GM04503 (cell line): Measurements from ENCODE around the gene ZNF536.

Source experiments
- DNase-seq: peaks from one replicate; pipeline ENCODE4 v3.0.0-alpha.2; 2012; ENCODE audit warnings: low read depth

Gene ZNF536

GRCh38 chr19:30566681-30567420 is 194.7 kb downstream of the ZNF536 start:
- no peak for DNase-seq

- DNase-seq: no peak
Measured at GRCh38 chr19:30567536-30568232, 195.5 kb downstream of the ZNF536 start.

GRCh38 chr19:30570194-30570593 is 198.0 kb downstream of the ZNF536 start:
- no peak for DNase-seq

DNA sequence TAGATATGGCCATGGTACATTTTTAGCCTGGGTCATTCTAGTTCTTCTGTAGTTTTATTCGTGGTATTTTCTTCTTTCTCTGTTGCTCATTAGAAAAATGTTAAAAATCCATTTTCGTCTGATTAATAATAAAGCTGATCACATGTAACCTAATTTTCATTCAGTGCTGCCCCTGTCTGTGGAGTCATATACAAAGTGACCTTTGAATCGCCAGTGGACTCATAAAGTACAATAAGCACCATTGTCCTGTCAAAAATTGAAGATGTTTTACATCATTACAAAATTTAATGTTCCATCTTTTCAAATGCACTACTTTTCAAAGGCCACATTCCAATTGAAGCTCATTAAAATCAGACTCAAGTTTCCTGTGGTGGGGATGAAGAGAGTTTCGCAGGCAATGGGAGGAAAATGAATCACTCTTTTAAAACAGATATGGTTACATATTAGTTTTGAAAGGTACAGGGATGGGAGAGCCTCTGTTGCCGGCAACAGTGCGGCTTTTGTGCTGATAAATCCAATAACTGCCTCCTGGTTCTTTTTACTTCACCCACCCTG is 205.4 kb downstream of the ZNF536 start:
- no peak for DNase-seq

- DNase-seq: no peak
Measured at GRCh38 chr19:30579419-30579818, 207.2 kb downstream of the ZNF536 start.

GRCh38 chr19:30580673-30581072 is 208.5 kb downstream of the ZNF536 start:
- DNase-seq: no peak

DNA sequence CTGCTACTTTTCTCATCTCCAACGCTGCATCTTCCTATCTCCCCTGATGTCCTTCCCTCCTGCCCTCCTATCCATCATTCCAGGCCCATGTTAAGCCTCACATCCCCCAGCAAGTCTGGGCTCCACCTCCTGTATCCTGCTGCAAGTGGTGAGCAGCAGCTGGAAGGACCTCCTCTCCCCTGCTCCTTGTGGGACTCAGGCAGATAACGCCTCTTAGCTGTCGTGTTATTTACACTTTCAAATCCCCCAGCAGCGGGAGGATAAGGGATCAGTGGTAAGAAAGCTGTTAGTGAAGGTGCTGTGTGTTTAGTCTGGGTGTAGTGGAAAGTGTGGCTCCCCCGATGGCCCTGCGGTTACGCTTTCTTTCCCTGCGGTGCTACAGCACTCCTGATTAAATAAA is 211.9 kb downstream of the ZNF536 start:
- no peak for DNase-seq

DNA sequence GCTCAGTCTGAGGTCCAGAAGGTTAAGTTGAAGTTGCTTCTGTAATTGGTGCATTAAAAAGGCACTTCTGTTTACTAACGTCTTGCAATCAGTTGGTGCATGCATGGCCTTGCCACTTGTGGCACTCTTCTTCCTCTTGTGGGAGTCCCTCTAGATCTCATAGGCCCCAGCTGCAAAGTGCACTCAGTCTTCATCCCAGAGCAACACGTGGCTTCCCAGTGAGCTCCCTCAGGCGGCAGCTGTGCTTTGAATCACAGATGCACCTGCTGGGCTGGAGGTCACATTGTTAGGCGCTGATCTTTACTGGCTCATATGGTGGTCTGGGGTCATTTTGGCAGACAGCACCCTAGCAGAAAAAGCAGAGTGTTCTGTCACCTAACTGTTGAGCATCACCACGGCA is 215.7 kb downstream of the ZNF536 start:
- DNase-seq: no peak

DNA sequence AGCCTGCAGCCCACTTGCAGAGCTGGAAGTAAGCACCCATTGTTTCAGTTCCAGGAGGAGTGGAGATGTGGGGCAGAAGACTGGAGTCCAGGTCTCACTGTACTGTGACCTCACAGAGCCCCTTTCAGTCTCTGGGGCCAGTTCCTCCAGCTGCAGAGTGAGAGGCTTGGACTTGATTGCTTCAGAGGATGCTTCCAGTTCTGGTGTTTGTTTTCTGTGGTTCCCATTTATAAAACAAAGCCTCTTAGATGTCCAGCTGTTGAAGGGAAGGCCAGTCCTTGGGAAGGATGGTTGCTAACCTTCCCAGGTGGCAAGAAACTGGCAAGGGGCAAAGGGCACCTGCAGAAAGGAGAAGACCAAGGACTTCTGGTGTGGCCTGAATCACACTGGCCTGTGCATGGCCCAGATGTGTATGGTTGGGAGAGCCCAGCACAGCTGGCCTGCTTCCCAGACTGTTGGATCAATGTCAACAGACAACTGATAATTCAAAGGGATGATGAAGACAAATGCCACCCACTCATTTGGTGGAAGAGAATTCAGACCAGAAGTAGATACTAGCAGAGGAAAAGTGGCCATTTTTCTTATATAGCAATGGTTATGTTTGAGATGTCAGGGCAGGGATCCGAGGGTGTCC is 218.5 kb downstream of the ZNF536 start:
- no peak for DNase-seq

DNA sequence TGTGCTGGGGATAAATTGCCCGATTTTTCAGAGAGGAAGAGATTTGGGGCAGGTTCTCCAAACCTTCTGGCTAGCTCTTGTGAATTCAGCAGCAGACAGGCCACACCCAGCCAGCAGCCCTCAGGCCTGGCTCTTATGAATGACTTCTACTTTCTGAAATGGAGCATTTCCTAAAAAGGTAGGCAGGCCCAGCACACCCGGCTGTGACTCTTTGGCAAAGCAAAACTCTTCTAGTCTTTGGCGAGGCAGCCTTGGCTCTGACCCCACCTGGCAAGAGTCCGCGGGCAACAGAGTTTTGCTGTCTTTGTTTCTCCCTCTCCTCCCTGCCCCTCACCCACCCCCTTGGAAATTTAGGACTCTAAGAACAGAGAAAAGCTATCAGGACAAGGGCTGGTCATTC is 221.2 kb downstream of the ZNF536 start:
- no peak for DNase-seq

GRCh38 chr19:30593975-30594745 is 222.0 kb downstream of the ZNF536 start:
- DNase-seq: no peak

GRCh38 chr19:30596268-30596667 is 224.1 kb downstream of the ZNF536 start:
- no peak for DNase-seq

DNA sequence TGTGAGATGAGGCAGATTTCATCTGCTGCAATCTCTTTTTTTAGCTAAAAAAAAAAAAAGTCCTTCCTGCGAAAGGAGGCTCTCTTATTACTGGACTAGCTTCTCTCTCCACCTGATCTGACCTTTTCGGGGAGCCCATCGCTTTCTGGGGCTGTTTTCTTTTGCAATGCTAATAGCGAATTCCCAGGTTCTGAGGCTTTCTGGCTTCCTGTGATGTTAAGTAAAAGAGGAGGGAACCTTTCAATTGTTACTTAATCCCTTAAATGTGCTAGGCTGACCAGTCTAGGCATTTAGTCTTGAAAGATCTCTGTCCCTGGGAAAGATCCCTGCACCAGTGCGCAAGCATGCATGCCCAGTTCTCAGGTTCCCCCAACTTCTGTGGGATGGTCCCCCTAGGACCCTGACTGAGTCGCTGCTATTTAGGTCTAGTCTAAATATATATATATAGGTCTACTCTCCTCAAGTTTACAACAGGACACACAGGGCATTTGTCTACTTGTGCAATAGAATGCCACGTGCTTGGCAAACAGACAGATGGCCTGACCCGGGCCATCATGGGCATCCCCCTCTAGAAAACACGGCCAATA is 224.7 kb downstream of the ZNF536 start:
- DNase-seq: no peak

DNA sequence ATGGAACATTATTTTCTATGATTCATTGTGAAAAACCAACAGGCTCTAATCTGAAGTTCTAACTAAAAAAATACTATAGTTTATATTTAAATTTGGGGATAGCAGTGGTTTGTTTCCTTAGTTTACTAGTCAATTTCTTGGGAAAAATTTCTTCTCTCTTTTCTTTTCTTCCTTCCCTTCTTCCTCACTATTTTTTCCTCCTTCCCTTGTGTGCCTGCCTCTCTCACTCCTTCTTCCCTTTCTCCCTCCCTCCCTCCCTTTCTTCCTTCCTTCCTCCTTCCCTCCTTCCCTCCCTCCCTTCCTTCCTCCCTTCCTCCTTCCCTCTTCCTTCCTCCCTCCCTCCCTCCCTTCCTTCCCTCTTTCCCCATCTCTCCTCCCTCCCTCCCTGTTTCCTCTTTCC is 226.5 kb downstream of the ZNF536 start:
- DNase-seq: no peak

GRCh38 chr19:30602661-30603350 is 230.6 kb downstream of the ZNF536 start:
- DNase-seq: no peak

- DNase-seq: no peak
Measured at GRCh38 chr19:30604657-30605056, 232.5 kb downstream of the ZNF536 start.

DNA sequence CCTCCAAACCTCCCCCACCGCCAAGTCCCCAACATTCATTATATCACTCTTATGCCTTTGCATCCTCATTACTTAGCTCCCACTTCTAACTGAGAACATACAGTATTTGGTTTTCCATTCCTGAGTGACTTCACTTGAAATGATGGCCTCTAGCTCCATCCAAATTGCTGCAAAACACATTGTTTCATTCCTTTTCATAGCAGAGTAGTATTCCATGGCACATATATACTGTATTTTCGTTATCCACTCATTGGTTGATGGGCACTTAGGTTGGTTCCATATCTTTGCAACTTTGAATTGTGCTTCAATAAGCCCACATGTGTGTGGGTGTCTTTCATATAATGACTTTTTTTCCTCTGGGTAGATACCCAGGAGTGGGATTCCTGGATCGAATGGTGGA is 233.1 kb downstream of the ZNF536 start:
- no peak for DNase-seq

DNA sequence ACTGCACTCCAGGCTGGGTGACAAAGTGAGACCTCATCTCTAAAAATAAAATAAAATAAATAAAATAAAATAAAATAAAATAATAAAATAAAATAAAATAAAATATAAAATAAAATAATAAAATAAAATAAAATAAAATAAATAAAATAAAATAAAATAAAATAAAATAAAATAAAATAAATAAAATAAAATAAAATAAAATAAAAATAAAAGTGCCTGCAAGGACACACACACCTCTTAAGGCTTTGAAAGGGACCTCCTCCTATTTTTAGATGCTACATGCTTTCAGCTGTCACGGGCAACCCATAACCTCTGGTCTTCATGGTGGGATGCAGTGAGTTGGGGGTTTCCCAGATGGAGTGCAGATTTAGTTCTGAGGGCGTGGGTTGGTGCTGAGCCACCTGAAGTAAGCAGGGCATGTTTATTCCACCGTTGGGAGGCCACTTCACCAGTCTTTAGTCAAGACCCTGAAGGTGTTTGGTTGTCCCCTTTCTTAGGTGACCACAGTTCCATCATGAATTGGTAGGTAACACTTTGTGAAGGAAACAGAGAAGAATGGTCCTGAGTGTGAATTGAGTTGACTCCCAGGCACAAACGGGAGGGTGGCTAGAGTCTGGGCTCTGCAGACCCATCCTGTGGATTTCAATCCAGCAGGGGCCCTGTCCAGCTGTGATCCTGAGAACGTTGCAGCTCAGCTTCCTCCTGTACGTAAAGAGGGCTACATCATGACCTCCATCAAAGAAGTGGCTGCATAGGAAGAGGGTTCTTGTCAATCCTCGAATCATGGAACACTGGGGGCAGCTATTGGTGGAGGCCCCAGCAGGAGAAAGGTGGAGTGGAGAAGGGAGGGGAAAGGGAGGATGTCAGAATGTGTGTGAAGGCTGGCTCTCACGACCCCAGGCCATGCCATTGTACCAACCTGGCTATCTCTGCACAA is 234.2 kb downstream of the ZNF536 start:
- DNase-seq: no peak
